Measurements from ENCODE around the gene NAV2. TPM values are rescaled to one million over a fixed set of nuclear protein-coding genes. Genes with fewer than 3 reads are reported as not detected.

NAV2 gene
- total RNA-seq, 2 donors from 2014 or later, result 26.4 to 35.5 TPM

DNA sequence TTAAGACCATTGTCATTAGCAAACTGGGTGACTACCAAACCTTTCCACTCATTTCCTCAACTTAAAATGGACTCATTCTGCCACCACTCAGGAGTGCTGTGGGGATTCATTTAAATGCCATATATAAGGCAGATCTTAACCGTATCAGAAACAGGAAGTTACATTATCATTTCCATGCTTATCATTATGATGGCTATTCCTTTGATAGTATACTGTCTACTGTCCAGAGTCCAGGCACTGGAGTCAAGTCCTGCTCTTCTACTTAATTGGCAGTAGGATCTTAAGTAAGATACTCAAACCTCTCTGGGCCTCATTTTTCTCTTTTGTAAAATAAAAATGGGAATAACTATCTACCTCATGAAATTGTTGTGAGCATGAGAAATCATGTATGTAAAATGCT is 8.4 kb upstream of the NAV2 start:
- Histone ChIP-seq H3K27me3 (no peaks in the 10 kb centered on the region), H3K36me3 (replicated peaks in 1 of 2; ENCODE audit: insufficient read depth in 1 of 2, low read depth in 2 of 2) (no peaks in the 10 kb centered on the region), H3K4me1 (no peaks in the 10 kb centered on the region), H3K9me3 (no peaks in the 10 kb centered on the region), H3K4me3 (no peak overlapping the region), H3K27ac (no peak overlapping the region)
- DNase-seq, result no peak
- no peak for ATAC-seq
- TF ChIP-seq POLR2A (IDR thresholded peaks at IDR 0.05), result no peak
- TF ChIP-seq, protein P1, sequence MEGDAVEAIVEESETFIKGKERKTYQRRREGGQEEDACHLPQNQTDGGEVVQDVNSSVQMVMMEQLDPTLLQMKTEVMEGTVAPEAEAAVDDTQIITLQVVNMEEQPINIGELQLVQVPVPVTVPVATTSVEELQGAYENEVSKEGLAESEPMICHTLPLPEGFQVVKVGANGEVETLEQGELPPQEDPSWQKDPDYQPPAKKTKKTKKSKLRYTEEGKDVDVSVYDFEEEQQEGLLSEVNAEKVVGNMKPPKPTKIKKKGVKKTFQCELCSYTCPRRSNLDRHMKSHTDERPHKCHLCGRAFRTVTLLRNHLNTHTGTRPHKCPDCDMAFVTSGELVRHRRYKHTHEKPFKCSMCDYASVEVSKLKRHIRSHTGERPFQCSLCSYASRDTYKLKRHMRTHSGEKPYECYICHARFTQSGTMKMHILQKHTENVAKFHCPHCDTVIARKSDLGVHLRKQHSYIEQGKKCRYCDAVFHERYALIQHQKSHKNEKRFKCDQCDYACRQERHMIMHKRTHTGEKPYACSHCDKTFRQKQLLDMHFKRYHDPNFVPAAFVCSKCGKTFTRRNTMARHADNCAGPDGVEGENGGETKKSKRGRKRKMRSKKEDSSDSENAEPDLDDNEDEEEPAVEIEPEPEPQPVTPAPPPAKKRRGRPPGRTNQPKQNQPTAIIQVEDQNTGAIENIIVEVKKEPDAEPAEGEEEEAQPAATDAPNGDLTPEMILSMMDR (IDR thresholded peaks at IDR 0.05), result no peak
- intact Hi-C loops (cut with DNase I), result no loop called here
- 50 to 68% methylated on average over 1 of the region's 1 CpG for WGBS, 2 donors

DNA sequence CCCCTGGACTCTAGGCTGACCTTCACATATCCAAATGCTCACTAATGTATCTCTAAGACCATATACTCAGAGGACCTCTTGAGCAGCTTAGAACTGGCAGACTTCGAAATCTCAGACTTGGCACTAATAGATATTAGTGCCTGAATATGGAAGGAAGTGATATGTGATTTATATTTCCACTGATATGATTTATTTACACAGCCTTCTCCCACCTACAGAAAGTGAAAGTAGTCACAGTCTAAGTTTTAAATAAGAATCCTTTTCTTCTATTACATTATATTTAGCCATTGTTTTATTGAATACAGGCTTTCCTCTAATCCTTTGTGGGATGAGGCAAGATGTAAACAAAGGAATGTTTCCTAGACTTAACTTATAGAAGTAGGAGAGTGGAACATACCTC is 6.7 kb upstream of the NAV2 start:
- no peak for TF ChIP-seq POLR2A (IDR thresholded peaks at IDR 0.05)
- TF ChIP-seq, protein P1 (IDR thresholded peaks at IDR 0.05), result no peak
- Histone ChIP-seq H3K4me3 (no peak overlapping the region), H3K27ac (no peak overlapping the region), H3K4me1 (no peaks in the 10 kb centered on the region), H3K27me3 (no peaks in the 10 kb centered on the region), H3K36me3 (replicated peaks in 1 of 2; ENCODE audit: insufficient read depth in 1 of 2, low read depth in 2 of 2) (no peaks in the 10 kb centered on the region), H3K9me3 (no peaks in the 10 kb centered on the region)
- DNase-seq, result no peak
- intact Hi-C loops (cut with DNase I), result no loop called here
- WGBS, 2 donors, result 66 to 71% methylated on average over 1 of the region's 1 CpG
- ATAC-seq, result no peak

DNA sequence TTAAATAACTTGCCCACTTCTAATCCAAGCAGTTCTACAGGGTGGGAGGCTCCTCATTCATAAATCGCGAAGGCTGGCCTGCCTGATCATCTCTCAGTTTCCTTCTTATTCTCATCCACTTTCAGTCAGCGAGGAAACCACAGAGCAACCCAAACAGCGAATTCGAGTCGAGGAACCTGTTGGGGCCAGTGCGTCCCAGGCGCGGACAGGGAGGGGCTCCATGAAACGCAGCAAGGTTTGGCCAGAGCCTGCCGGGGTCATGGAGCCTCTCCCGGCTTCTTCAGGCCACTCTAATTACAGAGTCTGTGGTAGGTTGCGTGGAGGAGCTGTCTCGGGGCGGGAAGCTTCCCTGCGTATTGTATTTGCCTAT is 741 bp upstream of the NAV2 start:
- Histone ChIP-seq H3K4me3 (peak overlapping the region; percentile 30 to 58), H3K27ac (peak overlapping the region; percentile 84 to 94 (median 88)), H3K9me3 (no peaks in the 10 kb centered on the region), H3K4me1 (peaks cover 33% of the 10 kb centered on the region), H3K27me3 (peaks cover 0 to 12% of the 10 kb centered on the region in 2 donors), H3K36me3 (replicated peaks in 1 of 2; ENCODE audit: insufficient read depth in 1 of 2, low read depth in 2 of 2) (no peaks in the 10 kb centered on the region)
- ATAC-seq (no peak), DNase-seq (no peak)
- TF ChIP-seq, protein P1 (IDR thresholded peaks at IDR 0.05), result no peak
- no peak for TF ChIP-seq POLR2A (IDR thresholded peaks at IDR 0.05)
- intact Hi-C loops (cut with DNase I), result no loop called here
- 9 to 17% methylated on average over 16 of the region's 16 CpGs for WGBS, 2 donors

DNA sequence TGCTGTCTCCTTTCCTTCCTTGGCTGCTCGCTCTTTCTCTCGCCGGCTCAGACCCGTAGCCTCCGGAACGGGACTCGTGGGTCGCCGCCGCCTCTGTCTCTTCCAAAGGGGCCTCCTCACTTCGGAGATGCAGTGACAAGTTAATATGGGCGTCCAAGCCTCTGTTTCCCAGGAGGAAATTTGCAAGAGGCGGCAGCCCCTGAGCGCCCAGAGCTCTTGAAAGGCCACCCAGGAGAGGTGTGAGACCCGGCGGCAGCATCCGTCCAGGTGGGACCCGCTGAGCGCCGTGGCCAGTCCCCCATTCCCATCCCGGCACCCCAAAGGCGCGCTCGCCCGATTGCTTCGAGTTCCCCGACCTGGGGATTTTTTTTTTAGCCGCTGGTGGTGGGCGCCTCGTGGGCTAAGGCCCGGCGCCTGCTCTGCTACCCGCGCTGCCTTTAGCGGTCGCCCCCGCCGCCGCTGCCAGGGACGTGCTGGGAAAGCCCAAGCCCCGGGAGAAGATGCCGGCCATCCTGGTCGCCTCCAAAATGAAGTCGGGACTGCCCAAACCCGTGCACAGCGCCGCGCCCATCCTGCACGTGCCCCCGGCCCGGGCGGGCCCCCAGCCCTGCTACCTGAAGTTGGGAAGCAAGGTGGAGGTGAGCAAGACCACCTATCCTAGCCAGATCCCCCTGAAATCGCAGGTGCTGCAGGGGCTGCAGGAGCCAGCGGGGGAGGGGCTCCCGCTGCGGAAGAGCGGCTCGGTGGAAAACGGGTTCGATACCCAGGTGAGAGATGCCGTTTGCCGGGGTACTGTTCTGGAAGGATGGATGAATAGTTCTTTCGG is 772 bp downstream of the NAV2 start:
- intact Hi-C loops (cut with DNase I), result no loop called here

More for the DNA sequence above, 772 bp downstream of the NAV2 start:
- DNase-seq (peak in 1 of 4 donors; percentile 23), ATAC-seq (peak; percentile 10)
- TF ChIP-seq, protein P1 (IDR thresholded peaks at IDR 0.05), result no peak
- no peak for TF ChIP-seq POLR2A (IDR thresholded peaks at IDR 0.05)
- Histone ChIP-seq H3K4me1 (peaks cover 33% of the 10 kb centered on the region), H3K27ac (peak overlapping the region; percentile 27 to 94 (median 87)), H3K36me3 (replicated peaks in 1 of 2; ENCODE audit: insufficient read depth in 1 of 2, low read depth in 2 of 2) (no peaks in the 10 kb centered on the region), H3K27me3 (peaks cover 0 to 12% of the 10 kb centered on the region in 2 donors), H3K9me3 (no peaks in the 10 kb centered on the region), H3K4me3 (peak overlapping the region in 1 of 2 donors; percentile 26)
- whole genome bisulfite sequencing, 2 donors, result 1 to 3% methylated on average over 61 to 62 of the region's 63 CpGs

Data from body of pancreas (tissue), 4 donors.